SU-DHL-6 (cell line): ENCODE measurements around the gene GATA1.

Experiments
- EZH2phosphoT487 ChIP-seq: fragments of 200-600 bp; sonication (generic), shearing (Covaris generic); conservative IDR thresholded peaks from 2 replicates; pipeline ENCODE4 v1.6.1; 2018; ENCODE audit warnings: mild to moderate bottlenecking, antibody characterized with exemption, low read length, moderate library complexity, mixed read lengths
- TF ChIP-seq, protein P1 (sequence below): fragments of 200-600 bp; sonication (generic); IDR thresholded peaks from one replicate; pipeline ENCODE4 v1.5.1; 2017; ENCODE audit warnings: antibody characterized with exemption, mild to moderate bottlenecking, low read length, moderate library complexity; ENCODE audit not compliant: insufficient read depth, poor library complexity, severe bottlenecking

DNA sequence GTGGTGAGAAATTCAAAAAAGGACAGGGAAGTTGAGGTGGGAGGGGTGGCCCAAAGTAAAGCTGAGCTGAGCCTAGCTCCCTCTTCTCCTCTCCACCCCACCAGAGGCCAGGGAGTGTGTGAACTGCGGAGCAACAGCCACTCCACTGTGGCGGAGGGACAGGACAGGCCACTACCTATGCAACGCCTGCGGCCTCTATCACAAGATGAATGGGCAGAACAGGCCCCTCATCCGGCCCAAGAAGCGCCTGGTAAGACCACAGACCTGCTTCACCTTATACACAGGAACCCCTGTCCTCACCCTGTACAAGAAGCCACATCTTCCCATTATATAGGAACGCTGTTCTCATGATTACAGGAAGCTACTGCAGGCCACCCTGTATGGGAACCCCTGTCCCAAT lies 5.8 kb downstream of the GATA1 start:
- TF ChIP-seq, protein P1, sequence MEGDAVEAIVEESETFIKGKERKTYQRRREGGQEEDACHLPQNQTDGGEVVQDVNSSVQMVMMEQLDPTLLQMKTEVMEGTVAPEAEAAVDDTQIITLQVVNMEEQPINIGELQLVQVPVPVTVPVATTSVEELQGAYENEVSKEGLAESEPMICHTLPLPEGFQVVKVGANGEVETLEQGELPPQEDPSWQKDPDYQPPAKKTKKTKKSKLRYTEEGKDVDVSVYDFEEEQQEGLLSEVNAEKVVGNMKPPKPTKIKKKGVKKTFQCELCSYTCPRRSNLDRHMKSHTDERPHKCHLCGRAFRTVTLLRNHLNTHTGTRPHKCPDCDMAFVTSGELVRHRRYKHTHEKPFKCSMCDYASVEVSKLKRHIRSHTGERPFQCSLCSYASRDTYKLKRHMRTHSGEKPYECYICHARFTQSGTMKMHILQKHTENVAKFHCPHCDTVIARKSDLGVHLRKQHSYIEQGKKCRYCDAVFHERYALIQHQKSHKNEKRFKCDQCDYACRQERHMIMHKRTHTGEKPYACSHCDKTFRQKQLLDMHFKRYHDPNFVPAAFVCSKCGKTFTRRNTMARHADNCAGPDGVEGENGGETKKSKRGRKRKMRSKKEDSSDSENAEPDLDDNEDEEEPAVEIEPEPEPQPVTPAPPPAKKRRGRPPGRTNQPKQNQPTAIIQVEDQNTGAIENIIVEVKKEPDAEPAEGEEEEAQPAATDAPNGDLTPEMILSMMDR = no peak
- no peak for TF ChIP-seq EZH2phosphoT487
